Mesenteric fat pad (tissue), 1 donor: Measurements from ENCODE around the gene GRID1. TPM values are rescaled to one million over a fixed set of nuclear protein-coding genes. Genes with fewer than 3 reads are reported as not detected.

Source experiments
- DNase-seq: peaks from one replicate; pipeline ENCODE4 v3.0.0-alpha.2; 2020; ENCODE audit warnings: low spot score
- total RNA-seq: library from RNA; stranded (reverse); fragmentation: NEBNext Ultra II Directional; extraction: Animal tissue kit (Norgen Biotek cat#: 25700); gene quantifications from one replicate; pipeline ENCODE4 v1.2.1, GENCODE V29; 2021
- donor health status: DM: yes; HTN: yes; CAD: no.

Gene GRID1
- total RNA-seq, 1 donor from 2014 or later: 2.1 TPM

GRCh38 chr10:85920311-85920710 lies 446.3 kb downstream of the GRID1 start:
- no peak for DNase-seq

- DNase-seq: no peak
These were observed 447.0 kb downstream of the GRID1 start for GRCh38 chr10:85919491-85920021.

GRCh38 chr10:85918371-85918770 lies 448.2 kb downstream of the GRID1 start:
- no peak for DNase-seq

GRCh38 chr10:85917601-85918000 lies 449.0 kb downstream of the GRID1 start:
- no peak for DNase-seq

- DNase-seq: no peak
These were observed 449.5 kb downstream of the GRID1 start for GRCh38 chr10:85916994-85917573.

- no peak for DNase-seq
These were observed 450.3 kb downstream of the GRID1 start for GRCh38 chr10:85916286-85916685.

- no peak for DNase-seq
These were observed 451.2 kb downstream of the GRID1 start for GRCh38 chr10:85915245-85915846.

GRCh38 chr10:85914720-85915119 lies 451.9 kb downstream of the GRID1 start:
- DNase-seq: no peak

GRCh38 chr10:85908462-85908861 lies 458.1 kb downstream of the GRID1 start:
- DNase-seq: no peak

GRCh38 chr10:85902051-85902450 lies 464.5 kb downstream of the GRID1 start:
- DNase-seq: no peak

GRCh38 chr10:85901599-85901998 lies 465.0 kb downstream of the GRID1 start:
- no peak for DNase-seq

GRCh38 chr10:85900487-85900886 lies 466.1 kb downstream of the GRID1 start:
- no peak for DNase-seq

- DNase-seq: no peak
These were observed 466.5 kb downstream of the GRID1 start for GRCh38 chr10:85900061-85900460.

GRCh38 chr10:85891472-85891871 lies 475.1 kb downstream of the GRID1 start:
- no peak for DNase-seq

- no peak for DNase-seq
These were observed 478.0 kb downstream of the GRID1 start for GRCh38 chr10:85888559-85888958.

- DNase-seq: no peak
These were observed 478.6 kb downstream of the GRID1 start for GRCh38 chr10:85888004-85888403.

GRCh38 chr10:85874208-85874607 lies 492.4 kb downstream of the GRID1 start:
- no peak for DNase-seq

GRCh38 chr10:85873063-85873462 lies 493.5 kb downstream of the GRID1 start:
- no peak for DNase-seq

- no peak for DNase-seq
These were observed 497.7 kb downstream of the GRID1 start for GRCh38 chr10:85868627-85869499.

GRCh38 chr10:85864868-85865526 lies 501.6 kb downstream of the GRID1 start:
- DNase-seq: no peak

- no peak for DNase-seq
These were observed 502.4 kb downstream of the GRID1 start for GRCh38 chr10:85864173-85864549.
